Measurements from ENCODE around the gene PNCK. TPM values are rescaled to one million over a fixed set of nuclear protein-coding genes. Genes with fewer than 3 reads are reported as not detected.

Gene PNCK
- total RNA-seq, 1 experiment from 2014 or later, result 26.8 TPM

GRCh38 chrX:153649178-153649914 is 24.3 kb downstream of the PNCK start:
- H3K4ac ChIP-seq (ENCODE audit: low read depth, low read length), result no peak overlapping the region
- H3K9me3 Mint-ChIP-seq, result peaks cover 57 to 67% of the 10 kb centered on the region in 2 experiments
- H3K79me1 ChIP-seq (ENCODE audit: insufficient read depth, low read depth, low read length, poor library complexity, severe bottlenecking), result no peaks in the 10 kb centered on the region
- peak; percentile 68 for TF ChIP-seq CTCF (conservative IDR thresholded peaks at IDR 0.05)
- WGBS (ENCODE audit: extremely low coverage, insufficient read length, low lambda C conversion rate), result no CpG with 5 or more reads among the region's 26 CpGs
- no peak overlapping the region for H3K14ac ChIP-seq (ENCODE audit: insufficient read depth, low read length)
- H4K8ac ChIP-seq (replicated peaks; ENCODE audit: insufficient read length, low read depth, low read length), result no peak overlapping the region
- H3K4me1 ChIP-seq (ENCODE audit: insufficient read depth, low read length), result no peaks in the 10 kb centered on the region; the same call in 1 of the 2 replicates
- H4K20me1 ChIP-seq (ENCODE audit: control insufficient read depth, insufficient read depth, insufficient read length), result peaks cover 2% of the 10 kb centered on the region
- peaks cover 39% of the 10 kb centered on the region for H3K27me3 ChIP-seq (ENCODE audit: insufficient read depth, low read length)
- H3K79me2 ChIP-seq (ENCODE audit: insufficient read depth, low read length), result no peaks in the 10 kb centered on the region
- no peak overlapping the region for H2AK5ac ChIP-seq (ENCODE audit: insufficient read length, low read length)
- no peak overlapping the region for H3K56ac ChIP-seq (ENCODE audit: insufficient read length, low read depth, low read length)
- H3K27ac Mint-ChIP-seq, result no peak overlapping the region
- H4K91ac ChIP-seq (ENCODE audit: insufficient read length, low read depth, low read length), result no peak overlapping the region
- H2AFZ ChIP-seq (ENCODE audit: low read length), result no peak overlapping the region
- peak; percentile 76 for DNase-seq
- no peak overlapping the region for H3K18ac ChIP-seq (ENCODE audit: insufficient read length, low read depth, low read length)
- no peak overlapping the region for H2BK20ac ChIP-seq (ENCODE audit: low read depth, low read length, poor library complexity, severe bottlenecking)
- no peak overlapping the region for H3K9ac ChIP-seq (ENCODE audit: extremely low read depth, insufficient read length, low read length)
- peaks cover 35% of the 10 kb centered on the region for H3K9me3 ChIP-seq (ENCODE audit: control insufficient read depth, low read depth, low read length)
- no peak overlapping the region for H3T11ph ChIP-seq (ENCODE audit: low read length)
- H2BK12ac ChIP-seq (ENCODE audit: insufficient read length, low read depth, low read length), result no peak overlapping the region
- H3K23me2 ChIP-seq (ENCODE audit: insufficient read length, low read depth, low read length, poor library complexity, severe bottlenecking), result peaks cover 6% of the 10 kb centered on the region
- H2BK120ac ChIP-seq (ENCODE audit: low read depth, low read length, poor library complexity, severe bottlenecking), result no peak overlapping the region
- no peak overlapping the region for H2BK5ac ChIP-seq (ENCODE audit: insufficient read length, low read length)
- H2BK15ac ChIP-seq (ENCODE audit: low read depth, low read length), result no peak overlapping the region
- no peak overlapping the region for H3K4me2 ChIP-seq (ENCODE audit: insufficient read depth, insufficient read length, low read length)
- H3K36me3 Mint-ChIP-seq (ENCODE audit: insufficient read depth in 1 of 3, low read depth in 3 of 3), result no peaks in the 10 kb centered on the region; a peak in 1 of 7 replicates
- H3K27ac ChIP-seq (ENCODE audit: insufficient read length, low read depth, low read length), result no peak overlapping the region
- no peak overlapping the region for H3K23ac ChIP-seq (ENCODE audit: insufficient read length, low read depth, low read length)
- H4K5ac ChIP-seq (ENCODE audit: insufficient read length, low read depth, low read length), result no peak overlapping the region
- H3K4me3 Mint-ChIP-seq, result no peak overlapping the region
- H3K27me3 Mint-ChIP-seq (ENCODE audit: low read depth), result peaks cover 51% of the 10 kb centered on the region
- peaks cover 2 to 3% of the 10 kb centered on the region in 2 experiments; a peak in 1 of 4 replicates for H3K4me1 Mint-ChIP-seq
